ENCODE data around the gene PIP5K1A.
"Not testable (repeated sequence)": the region's sequence is repeated elsewhere in the genome, so short reads cannot be mapped to it uniquely, and the experiment has no call there.

Gene PIP5K1A

GRCh38 chr1:151254217-151255213 is 56.2 kb downstream of the PIP5K1A start, which contains the start of gene PSMD4:
Gene PSMD4, plus strand, starts transcription at chr1:151254734. Its CDS starts 49 bp downstream, at chr1:151254783.
- DNase-seq (ENCODE audit: low read depth in 2 of 2): peak; percentile 89 to 90

- no peak for DNase-seq (ENCODE audit: low read depth in 2 of 2)
Observed at GRCh38 chr1:151255381-151255780, 57.0 kb downstream of the PIP5K1A start.

GRCh38 chr1:151259351-151259750 is 61.0 kb downstream of the PIP5K1A start:
- DNase-seq (ENCODE audit: low read depth in 2 of 2): no peak

GRCh38 chr1:151265446-151266236 is 67.3 kb downstream of the PIP5K1A start:
- no peak for DNase-seq (ENCODE audit: low read depth in 2 of 2)

GRCh38 chr1:151266315-151266714 is 68.0 kb downstream of the PIP5K1A start:
- no peak for DNase-seq (ENCODE audit: low read depth in 2 of 2)

GRCh38 chr1:151266821-151267220 is 68.5 kb downstream of the PIP5K1A start:
- DNase-seq (ENCODE audit: low read depth in 2 of 2): no peak

GRCh38 chr1:151267760-151268159 is 69.4 kb downstream of the PIP5K1A start:
- DNase-seq (ENCODE audit: low read depth in 2 of 2): no peak

GRCh38 chr1:151273924-151274466 is 75.6 kb downstream of the PIP5K1A start:
- no peak for DNase-seq (ENCODE audit: low read depth in 2 of 2)

- DNase-seq (ENCODE audit: low read depth in 2 of 2): not testable (repeated sequence)
Observed at GRCh38 chr1:151275341-151275740, 77.0 kb downstream of the PIP5K1A start.

- DNase-seq (ENCODE audit: low read depth in 2 of 2): no peak
Observed at GRCh38 chr1:151277249-151277648, 78.9 kb downstream of the PIP5K1A start.

- peak; percentile 95 for DNase-seq (ENCODE audit: low read depth in 2 of 2)
Observed at GRCh38 chr1:151281225-151281968, 83.0 kb downstream of the PIP5K1A start.

- peak; percentile 99 to 100 for DNase-seq (ENCODE audit: low read depth in 2 of 2)
Observed at GRCh38 chr1:151281969-151282882, 83.9 kb downstream of the PIP5K1A start, which contains the start of gene ZNF687. Gene ZNF687, plus strand, starts transcription at chr1:151282299. Its CDS starts 3,993 bp downstream, at chr1:151286292.

GRCh38 chr1:151282883-151283725 is 84.8 kb downstream of the PIP5K1A start:
- DNase-seq (ENCODE audit: low read depth in 2 of 2): no peak

GRCh38 chr1:151284013-151284577 is 85.7 kb downstream of the PIP5K1A start:
- no peak for DNase-seq (ENCODE audit: low read depth in 2 of 2)

- DNase-seq (ENCODE audit: low read depth in 2 of 2): no peak
Observed at GRCh38 chr1:151286619-151287340, 88.4 kb downstream of the PIP5K1A start.

- DNase-seq (ENCODE audit: low read depth in 2 of 2): no peak
Observed at GRCh38 chr1:151287341-151287699, 89.0 kb downstream of the PIP5K1A start.

GRCh38 chr1:151287767-151288500 is 89.6 kb downstream of the PIP5K1A start:
- DNase-seq (ENCODE audit: low read depth in 2 of 2): no peak

GRCh38 chr1:151288502-151288901 is 90.2 kb downstream of the PIP5K1A start:
- no peak for DNase-seq (ENCODE audit: low read depth in 2 of 2)
